IMR-90 (cell line): Measurements from ENCODE around the gene DCTN2. TPM values are rescaled to one million over a fixed set of nuclear protein-coding genes. Genes with fewer than 3 reads are reported as not detected.

ENCODE experiments used
- ATAC-seq: fragments of 200-7000 bp; cut with Tn5 transposase; 2 replicates; pipeline ENCODE4 v1.9.1; 2020; ENCODE audit warnings: low read depth, mild to moderate bottlenecking, moderate library complexity
- BruUV-seq: library from RNA; stranded (reverse); fragments of 400-500 nt; replicated peaks from 2 replicates; lab custom pipeline; 2021; lab: Mats Ljungman, UMichigan
- CTCF ChIA-PET: fragments of 300-600 bp; formaldehyde crosslinking; extraction: SDS; loops from one replicate; lab custom pipeline; 2021; ENCODE audit warnings: antibody characterized with exemption; lab: Yijun Ruan, JAX
- POLR2A ChIA-PET: fragments of 300-600 bp; sonication (Branson Sonifier 250); formaldehyde crosslinking; loops from one replicate; lab custom pipeline; 2022; ENCODE audit warnings: antibody characterized with exemption; ENCODE audit not compliant: unreplicated experiment; lab: Charles Lee
- DNase-seq: peaks from one replicate; pipeline ENCODE4 v3.0.0; 2013
- H2AFZ ChIP-seq: replicated peaks from 2 replicates; pipeline ENCODE3; 2013; ENCODE audit warnings: low read length, mild to moderate bottlenecking; ENCODE audit not compliant: poor library complexity
- H2AK5ac ChIP-seq: 2 replicates; pipeline ENCODE4 v1.6.1; 2013; ENCODE audit warnings: low read depth, low read length, inconsistent platforms
- H2AK9ac ChIP-seq: replicated peaks from 2 replicates; pipeline ENCODE3; 2013; ENCODE audit warnings: mild to moderate bottlenecking, low read depth, low read length, moderate library complexity; ENCODE audit not compliant: poor library complexity
- H2BK120ac ChIP-seq: 2 replicates; pipeline ENCODE4 v1.6.1; 2013; ENCODE audit warnings: low read depth, low read length, inconsistent platforms
- H2BK15ac ChIP-seq: 3 replicates; pipeline ENCODE4 v1.6.1; 2013; ENCODE audit warnings: low read depth, low read length, inconsistent platforms
- H2BK20ac ChIP-seq: 2 replicates; pipeline ENCODE4 v1.6.1; 2013; ENCODE audit warnings: low read depth, mild to moderate bottlenecking, inconsistent platforms, low read length, moderate library complexity
- H2BK5ac ChIP-seq: 2 replicates; pipeline ENCODE4 v1.6.1; 2013; ENCODE audit warnings: mild to moderate bottlenecking, low read depth, low read length, inconsistent platforms; ENCODE audit not compliant: poor library complexity, severe bottlenecking
- H3K14ac ChIP-seq: replicated peaks from 2 replicates; pipeline ENCODE4 v1.6.1; 2013; ENCODE audit warnings: low read depth, low read length, inconsistent platforms
- H3K18ac ChIP-seq: 2 replicates; pipeline ENCODE4 v1.6.1; 2013; ENCODE audit warnings: low read depth, low read length, control low read depth
- H3K23ac ChIP-seq: 2 replicates; pipeline ENCODE4 v1.6.1; 2013; ENCODE audit warnings: low read depth, low read length, inconsistent platforms
- H3K27ac ChIP-seq: 2 replicates; pipeline ENCODE4 v1.5.1; 2013; ENCODE audit warnings: mild to moderate bottlenecking, control low read depth, low read length; ENCODE audit not compliant: insufficient read depth
- H3K27me3 ChIP-seq: 2 replicates; pipeline ENCODE4 v1.6.1; 2013; ENCODE audit warnings: low read length; ENCODE audit not compliant: control insufficient read depth, insufficient read depth
- H3K36me3 ChIP-seq: 2 replicates; pipeline ENCODE4 v1.6.1; 2013; ENCODE audit warnings: low read length, mixed read lengths; ENCODE audit not compliant: control insufficient read depth, insufficient read depth
- H3K4ac ChIP-seq: 2 replicates; pipeline ENCODE4 v1.6.1; 2013; ENCODE audit warnings: low read depth, low read length, inconsistent platforms
- H3K4me1 ChIP-seq: 2 replicates; pipeline ENCODE4 v1.6.1; 2013; ENCODE audit warnings: low read length, mixed read lengths; ENCODE audit not compliant: control insufficient read depth, insufficient read depth
- H3K4me2 ChIP-seq: 2 replicates; pipeline ENCODE4 v1.6.1; 2013; ENCODE audit warnings: low read depth, mild to moderate bottlenecking, control low read depth, low read length, moderate library complexity
- H3K4me3 ChIP-seq: 2 replicates; pipeline ENCODE4 v1.5.1; 2013; ENCODE audit warnings: low read depth, mild to moderate bottlenecking, control low read depth, low read length, moderate library complexity; ENCODE audit not compliant: insufficient read depth
- H3K56ac ChIP-seq: 2 replicates; pipeline ENCODE4 v1.6.1; 2013; ENCODE audit warnings: low read length, inconsistent platforms; ENCODE audit not compliant: insufficient read depth; ENCODE audit errors: extremely low read depth
- H3K79me1 ChIP-seq, 2 experiments: 2 replicates each; pipeline ENCODE4 v1.6.1; 2013; ENCODE audit warnings: low read length in 2 of 2, inconsistent platforms in 1 of 2, low read depth in 1 of 2
- H3K9ac ChIP-seq: 2 replicates; pipeline ENCODE4 v1.6.1; 2013; ENCODE audit warnings: low read depth, low read length, control low read depth
- H3K9me1 ChIP-seq: 2 replicates; pipeline ENCODE4 v1.6.1; 2013; ENCODE audit warnings: low read length, inconsistent platforms; ENCODE audit not compliant: insufficient read depth
- H3K9me3 ChIP-seq: 2 replicates; pipeline ENCODE4 v1.6.1; 2013; ENCODE audit warnings: low read length; ENCODE audit not compliant: control insufficient read depth, insufficient read depth
- H4K20me1 ChIP-seq: 2 replicates; pipeline ENCODE4 v1.6.1; 2013; ENCODE audit warnings: low read length, inconsistent platforms; ENCODE audit not compliant: insufficient read depth
- H4K5ac ChIP-seq: 2 replicates; pipeline ENCODE4 v1.6.1; 2013; ENCODE audit warnings: mild to moderate bottlenecking, low read depth, low read length, control low read depth
- H4K8ac ChIP-seq, 2 experiments: 2 replicates each; pipeline ENCODE4 v1.6.1; 2013; ENCODE audit warnings: low read depth in 2 of 2, low read length in 2 of 2, control low read depth in 1 of 2, inconsistent platforms in 1 of 2
- H4K91ac ChIP-seq: 2 replicates; pipeline ENCODE4 v1.6.1; 2013; ENCODE audit warnings: low read depth, low read length, inconsistent platforms; ENCODE audit not compliant: insufficient read depth
- MXI1 ChIP-seq: IDR thresholded peaks from 2 replicates; pipeline ENCODE4 v1.6.1; 2012; ENCODE audit warnings: low read depth, mild to moderate bottlenecking, low read length, moderate library complexity, borderline replicate concordance
- NFE2L2 ChIP-seq: fragments of 150-350 bp; IDR thresholded peaks from 2 replicates; pipeline ENCODE4 v1.6.1; 2016; ENCODE audit warnings: low read depth, mild to moderate bottlenecking, low read length
- POLR2A ChIP-seq: IDR thresholded peaks from 2 replicates; pipeline ENCODE4 v1.6.1; 2012; ENCODE audit warnings: mild to moderate bottlenecking, low read depth, low read length
- RAD21 ChIP-seq: IDR thresholded peaks from 2 replicates; pipeline ENCODE4 v1.6.1; 2012; ENCODE audit warnings: low read length, improper control_type of control experiment
- RCOR1 ChIP-seq: IDR thresholded peaks from 2 replicates; pipeline ENCODE4 v1.6.1; 2012; ENCODE audit warnings: mild to moderate bottlenecking, low read length, improper control_type of control experiment; ENCODE audit not compliant: insufficient replicate concordance
- SMC3 ChIP-seq: fragments of 150-350 bp; IDR thresholded peaks from 2 replicates; pipeline ENCODE4 v1.6.1; 2016; ENCODE audit warnings: low read depth, mild to moderate bottlenecking, antibody characterized with exemption, low read length, moderate library complexity
- WGBS, 2 experiments: methylation state at CpG; one replicate each; pipeline versions ENCODE4 v1.1.5 to v1.1.7; 2013; ENCODE audit warnings: missing lambda C conversion rate in 2 of 2; ENCODE audit not compliant: insufficient read length in 1 of 2; ENCODE audit errors: extremely low coverage in 2 of 2; 5-methylcytosine and 5-hydroxymethylcytosine counted together
- dilution Hi-C: fragments of 300-500 bp; cut with HindIII; formaldehyde crosslinking; loops from one replicate; pipeline ENCODE4 v1.14.3; 2018; ENCODE audit warnings: low sequenced_read_pairs; ENCODE audit not compliant: unreplicated experiment
- in situ Hi-C: fragments of 300-500 bp; cut with MboI; formaldehyde crosslinking; loops from 3 replicates; pipeline ENCODE4 v1.14.3; 2019; ENCODE audit warnings: low sequenced_read_pairs, inconsistent platforms, mixed read lengths
- intact Hi-C: fragments of 100-400 bp; cut with micrococcal nuclease; formaldehyde crosslinking; loops from 2 replicates; pipeline ENCODE4 v1.10.0; 2022
- polyA plus RNA-seq, 3 experiments: library from polyadenylated mRNA; depleted of rRNA; stranded (reverse); fragments of >200 nt; gene quantifications; 2 replicates each; pipeline ENCODE4 v1.2.3, GENCODE V29; 2012; ENCODE audit warnings: low replicate concordance in 1 of 3
- total RNA-seq: library from RNA; depleted of rRNA; stranded (reverse); fragments of >200 nt; gene quantifications from 2 replicates; pipeline ENCODE4 v1.2.3, GENCODE V29; 2012

Gene DCTN2
- total and polyA plus RNA-seq, 2 of the 4 experiments (the other 2 are of a cell fraction), result 125 to 130 TPM

DNA sequence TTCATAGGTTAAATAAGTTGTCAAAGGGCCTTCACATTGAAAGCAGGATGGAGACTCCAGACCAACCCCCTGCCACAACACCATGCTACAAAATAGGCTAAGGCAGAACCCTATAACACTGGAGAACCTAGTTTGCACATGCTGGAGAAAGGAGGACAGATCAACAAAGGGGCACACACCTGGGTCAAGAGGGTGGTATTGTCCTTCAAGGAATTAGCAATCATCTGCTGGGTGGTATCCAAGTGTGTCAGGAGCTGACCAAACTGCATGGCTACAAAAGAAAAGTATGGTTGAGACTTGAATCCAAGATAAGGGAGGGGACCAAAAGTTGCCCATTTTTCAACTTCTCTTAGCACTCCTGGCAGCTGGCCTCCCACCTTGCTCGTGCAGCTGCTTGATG lies 15.2 kb downstream of the DCTN2 start:
- no peak overlapping the region for H2BK120ac ChIP-seq
- no peak overlapping the region for H3K27ac ChIP-seq
- H3K18ac ChIP-seq, result no peak overlapping the region
- no peak overlapping the region for H4K5ac ChIP-seq
- H4K20me1 ChIP-seq, result peaks cover 4% of the 10 kb centered on the region
- H4K91ac ChIP-seq, result no peak overlapping the region
- intact Hi-C loops, result no loop called here
- TF ChIP-seq POLR2A (no peak), NFE2L2 (no peak), SMC3 (no peak), RAD21 (no peak), MXI1 (no peak), RCOR1 (no peak)
- H3K4me3 ChIP-seq, result no peak overlapping the region
- ChIA-PET CTCF (no interaction called here), POLR2A (no interaction called here)
- no peak overlapping the region for H3K23ac ChIP-seq
- H3K27me3 ChIP-seq, result no peaks in the 10 kb centered on the region
- no TSS peak for BruUV-seq
- H3K4me1 ChIP-seq, result no peaks in the 10 kb centered on the region
- in situ Hi-C loops, result no loop called here
- peaks cover 14 to 41% of the 10 kb centered on the region in 2 experiments for H3K79me1 ChIP-seq
- no peak overlapping the region for H2BK5ac ChIP-seq
- H3K4me2 ChIP-seq, result no peak overlapping the region
- DNase-seq, result no peak
- H3K9me3 ChIP-seq, result no peaks in the 10 kb centered on the region
- no peak overlapping the region for H2AK9ac ChIP-seq
- no peak overlapping the region for H2AK5ac ChIP-seq
- H3K9ac ChIP-seq, result no peak overlapping the region
- H3K36me3 ChIP-seq, result peaks cover 76% of the 10 kb centered on the region
- H3K9me1 ChIP-seq, result peaks cover 6% of the 10 kb centered on the region; the same call in 1 of the 2 replicates
- H2BK20ac ChIP-seq, result no peak overlapping the region
- dilution Hi-C loops, result no loop called here
- no peak overlapping the region for H2AFZ ChIP-seq
- no peak overlapping the region for H3K4ac ChIP-seq
- no peak overlapping the region for H3K14ac ChIP-seq
- no peak overlapping the region for H3K56ac ChIP-seq
- H4K8ac ChIP-seq, result no peak overlapping the region
- no peak for ATAC-seq
- H2BK15ac ChIP-seq, result no peak overlapping the region
- no CpG with 5 or more reads among the region's 1 CpG for WGBS, 2 experiments
